Measurements from ENCODE around the gene NFATC2.

DNA sequence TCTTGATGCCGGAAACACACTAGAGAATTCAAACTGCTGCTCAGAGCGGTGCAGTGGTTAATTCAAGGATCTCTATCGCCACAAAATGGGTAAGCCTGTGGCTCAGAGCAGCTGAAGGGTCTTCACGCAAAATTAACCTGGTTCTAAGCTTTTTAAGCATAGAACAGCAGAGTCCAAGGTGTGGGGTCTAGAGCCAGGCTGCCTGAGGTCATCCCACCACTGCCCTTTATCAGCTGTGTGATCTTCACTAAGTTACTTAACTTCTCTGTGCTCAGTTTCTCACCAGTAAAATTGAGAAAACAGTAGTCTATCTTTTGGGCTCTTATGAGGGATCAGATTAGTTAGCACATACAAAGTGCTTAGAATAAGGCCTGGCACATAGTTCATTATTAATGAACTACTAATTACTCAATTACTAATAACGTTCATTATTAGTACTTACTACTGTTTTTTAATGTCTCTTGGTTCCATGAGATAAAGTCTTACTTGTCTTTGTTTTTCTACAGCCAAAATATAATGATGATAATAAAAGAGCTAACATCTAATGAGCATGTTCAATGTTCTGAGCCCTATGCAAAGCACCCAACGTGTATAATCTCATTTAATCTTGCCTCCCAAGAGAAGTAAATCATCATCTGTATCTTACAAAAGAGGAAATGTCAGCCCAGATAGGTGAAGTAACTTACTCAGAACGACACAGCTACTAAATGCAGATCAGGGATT, 92.9 kb downstream of the NFATC2 start:
- TF ChIP-seq POLR2A (IDR thresholded peaks at IDR 0.05; ENCODE audit: low read length) (no peak), GATA1 (IDR thresholded peaks at IDR 0.05; ENCODE audit: low read depth, low read length) (no peak)
